GDM1 (cell line): ENCODE results near the gene RILPL2.
"Not testable (repeated sequence)": the region's sequence is repeated elsewhere in the genome, so short reads cannot be mapped to it uniquely, and the experiment has no call there.

Experiments
- DNase-seq: peaks from one replicate; lab custom pipeline; 2025; lab: John Stamatoyannopoulos, UW

Gene RILPL2

DNA sequence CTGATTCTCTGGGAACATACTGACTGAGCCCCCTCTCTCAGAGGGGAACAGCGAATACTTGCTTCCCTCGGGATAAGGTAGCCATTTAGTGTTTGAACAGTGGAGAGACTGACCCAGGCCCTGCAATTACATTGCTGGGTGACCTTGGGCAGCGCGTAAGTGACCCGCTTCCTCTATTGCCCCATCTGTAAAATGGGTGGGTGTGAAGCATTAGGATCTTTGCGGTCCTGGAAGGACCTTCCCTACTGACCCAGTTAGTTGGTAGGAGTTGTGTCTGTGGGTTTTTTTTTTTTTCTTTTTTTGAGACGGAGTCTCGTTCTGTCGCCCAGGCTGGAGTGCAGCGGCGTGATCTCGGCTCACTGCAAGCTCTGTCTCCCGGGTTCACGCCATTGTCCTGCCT lies 53.8 kb downstream of the RILPL2 start:
- no peak for DNase-seq

GRCh38 chr12:123379391-123379790 lies 57.1 kb downstream of the RILPL2 start:
- no peak for DNase-seq

DNA sequence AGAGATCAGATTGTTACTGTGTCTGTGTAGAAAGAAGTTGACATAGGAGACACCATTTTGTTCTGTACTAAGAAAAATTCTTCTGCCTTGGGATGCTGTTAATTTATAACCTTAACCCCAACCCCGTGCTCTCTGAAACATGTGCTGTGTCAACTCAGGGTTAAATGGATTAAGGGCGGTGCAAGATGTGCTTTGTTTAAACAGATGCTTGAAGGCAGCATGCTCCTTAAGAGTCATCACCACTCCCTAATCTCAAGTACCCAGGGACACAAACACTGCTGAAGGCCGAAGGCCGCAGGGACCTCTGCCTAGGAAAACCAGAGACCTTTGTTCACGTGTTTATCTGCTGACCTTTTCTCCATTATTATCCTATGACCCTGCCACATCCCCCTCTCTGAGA lies 64.1 kb downstream of the RILPL2 start:
- DNase-seq, result not testable (repeated sequence)

DNA sequence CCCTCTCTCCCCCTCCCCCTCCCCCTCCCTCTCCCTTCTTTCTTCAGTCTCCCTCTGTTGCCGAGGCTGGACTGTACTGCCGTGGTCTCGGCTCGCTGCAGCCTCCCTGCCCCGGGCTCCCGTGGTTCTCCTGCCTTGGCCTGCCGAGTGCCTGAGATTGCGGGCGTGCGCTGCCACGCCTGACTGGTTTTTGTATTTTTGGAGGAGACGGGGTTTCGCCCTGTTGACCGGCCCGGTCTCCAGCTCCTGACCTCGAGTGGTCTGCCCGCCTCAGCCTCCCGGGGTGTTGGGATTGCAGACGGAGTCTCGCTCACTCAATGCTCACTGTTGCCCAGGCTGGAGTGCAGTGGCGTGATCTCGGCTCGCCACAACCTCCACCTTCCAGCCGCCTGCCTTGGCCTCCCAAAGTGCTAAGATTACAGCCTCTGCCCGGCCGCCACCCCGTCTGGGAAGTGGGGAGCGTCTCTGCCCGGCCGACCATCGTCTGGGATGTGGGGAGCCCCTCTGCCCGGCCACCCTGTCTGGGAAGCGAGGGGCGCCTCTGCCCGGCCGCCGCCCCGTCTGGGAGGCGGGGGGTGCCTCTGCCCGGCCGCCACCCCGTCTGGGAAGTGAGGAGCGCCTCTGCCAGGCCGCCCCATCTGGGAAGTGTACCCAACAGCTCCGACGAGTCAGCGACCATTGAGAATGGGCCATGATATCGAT lies 64.7 kb downstream of the RILPL2 start:
- not testable (repeated sequence) for DNase-seq

- DNase-seq, result no peak
These were observed 67.3 kb downstream of the RILPL2 start for GRCh38 chr12:123369229-123369628.

DNA sequence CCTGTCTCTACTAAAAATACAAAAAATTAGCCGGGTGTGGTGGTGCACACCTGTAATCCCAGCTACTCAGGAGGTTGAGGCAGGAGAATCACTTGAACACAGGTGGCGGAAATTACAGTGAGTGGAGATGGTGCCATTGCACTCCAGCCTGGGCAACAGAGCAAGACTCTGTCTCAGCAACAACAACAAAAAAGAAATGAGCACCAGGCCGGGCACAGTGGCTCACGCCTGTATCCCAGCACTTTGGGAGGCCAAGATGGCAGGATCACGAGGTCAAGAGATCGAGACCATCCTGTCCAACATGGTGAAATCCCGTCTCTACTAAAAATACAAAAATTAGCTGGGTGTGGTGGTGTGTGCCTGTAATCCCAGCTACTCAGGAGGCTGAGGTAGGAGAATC lies 68.1 kb downstream of the RILPL2 start:
- DNase-seq, result not testable (repeated sequence)

DNA sequence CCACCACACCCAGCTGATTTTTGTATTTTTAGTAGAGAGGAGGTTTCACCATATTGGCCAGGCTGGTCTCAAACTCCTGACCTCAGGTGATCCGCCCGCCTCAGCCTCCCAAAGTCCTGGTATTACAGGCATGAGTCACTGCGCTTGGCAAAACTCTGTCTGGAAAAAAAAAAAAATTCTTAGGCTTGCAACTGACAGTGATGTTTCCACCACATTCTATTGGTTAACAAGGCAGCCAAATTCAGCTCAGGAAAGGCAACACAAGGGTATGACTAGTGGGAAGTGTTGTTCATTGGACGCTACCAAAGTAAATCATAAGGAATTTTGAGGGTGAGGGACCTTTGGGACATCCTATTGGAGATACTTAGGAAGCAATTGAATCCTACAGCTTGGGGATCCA lies 69.0 kb downstream of the RILPL2 start:
- no peak for DNase-seq
